COR-L47 (cell line): ENCODE data around the gene ZNF33B.
"Not testable (repeated sequence)": the region's sequence is repeated elsewhere in the genome, so short reads cannot be mapped to it uniquely, and the experiment has no call there.

Source experiments
- DNase-seq: peaks from one replicate; lab custom pipeline; 2025; lab: John Stamatoyannopoulos, UW

The ZNF33B gene

DNA sequence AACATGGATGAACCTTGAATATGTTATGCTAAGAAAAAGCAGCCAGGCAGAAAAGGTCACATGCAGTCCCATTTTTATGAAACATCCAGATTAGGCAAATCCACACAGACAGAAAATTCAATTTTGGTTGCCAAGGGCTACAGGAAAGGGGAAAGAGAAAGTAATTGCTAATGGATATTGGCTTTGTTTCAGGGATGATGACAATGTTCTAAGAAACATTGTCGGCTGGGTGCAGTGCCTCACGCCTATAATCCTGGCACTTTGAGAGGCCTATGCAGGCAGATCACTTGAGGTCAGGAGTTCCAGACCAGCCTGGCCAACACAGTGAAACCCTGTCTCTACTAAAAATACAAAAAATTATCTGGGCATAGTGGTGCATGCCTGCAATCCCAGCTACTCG, 23.0 kb downstream of the ZNF33B start:
- no peak for DNase-seq

DNA sequence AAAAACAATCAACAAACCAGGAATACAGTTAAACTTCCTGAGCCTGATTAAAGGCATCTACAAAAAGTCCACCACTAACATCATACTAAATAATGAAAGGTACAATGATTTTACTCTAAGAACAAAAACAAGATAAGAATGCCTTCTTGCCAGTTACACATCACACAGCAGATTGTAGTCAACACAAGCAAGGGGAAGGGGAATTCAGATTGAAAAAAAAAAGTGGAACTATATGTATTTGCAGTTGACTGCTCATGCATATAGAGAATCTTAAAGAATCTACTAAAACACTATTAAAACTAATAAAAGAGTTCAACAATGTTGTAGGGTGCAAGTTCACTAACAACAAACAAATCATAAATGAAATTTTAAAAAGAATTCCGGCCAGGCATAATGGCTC, 28.5 kb downstream of the ZNF33B start:
- DNase-seq = no peak

DNA sequence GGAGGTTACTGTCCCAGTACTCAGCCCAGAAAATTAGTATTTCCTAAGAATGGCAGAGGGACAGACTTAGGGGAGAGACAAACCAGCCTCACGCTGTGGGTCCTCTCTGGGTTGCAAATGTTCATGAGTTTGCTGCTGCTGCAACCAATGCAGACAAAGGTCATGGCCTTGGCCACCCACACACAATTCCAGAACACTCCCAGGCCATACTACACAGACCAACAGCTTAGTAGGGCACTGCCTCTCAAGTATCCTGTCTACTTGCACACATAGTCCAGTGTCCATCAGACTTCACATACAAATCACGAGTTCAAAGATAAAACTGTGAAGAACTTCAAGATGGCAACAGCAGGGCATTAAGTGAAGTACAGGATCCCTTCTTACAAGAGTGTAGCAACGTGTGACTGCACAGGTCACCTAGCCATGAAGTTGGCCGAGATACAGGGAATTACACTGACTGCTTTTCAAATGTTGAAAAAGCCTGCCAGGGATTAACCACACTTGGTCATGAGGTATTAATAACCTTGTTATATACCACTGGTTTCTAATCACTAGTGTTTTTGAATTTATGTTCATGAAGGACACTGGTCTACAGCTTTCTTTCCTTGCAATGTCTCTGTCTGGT, 40.0 kb downstream of the ZNF33B start:
- DNase-seq = no peak

DNA sequence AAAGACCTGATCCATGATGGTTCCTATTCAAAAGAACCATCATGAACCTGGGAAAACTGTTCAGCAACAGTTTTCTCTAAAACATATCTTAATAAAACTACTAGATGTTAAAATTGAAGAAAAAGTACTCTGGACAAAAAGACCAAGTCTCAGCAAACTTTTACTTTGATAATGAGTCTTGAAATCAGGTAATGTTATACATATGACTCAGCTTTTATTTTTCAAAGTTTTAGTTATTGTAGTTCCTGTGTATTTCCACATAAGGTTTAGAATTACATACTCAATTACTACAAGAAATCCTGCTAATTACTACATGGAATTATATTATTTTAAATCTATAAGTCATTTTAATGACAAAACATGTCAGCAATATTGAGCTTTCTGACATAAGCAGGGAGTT, 42.2 kb downstream of the ZNF33B start:
- DNase-seq = no peak

DNA sequence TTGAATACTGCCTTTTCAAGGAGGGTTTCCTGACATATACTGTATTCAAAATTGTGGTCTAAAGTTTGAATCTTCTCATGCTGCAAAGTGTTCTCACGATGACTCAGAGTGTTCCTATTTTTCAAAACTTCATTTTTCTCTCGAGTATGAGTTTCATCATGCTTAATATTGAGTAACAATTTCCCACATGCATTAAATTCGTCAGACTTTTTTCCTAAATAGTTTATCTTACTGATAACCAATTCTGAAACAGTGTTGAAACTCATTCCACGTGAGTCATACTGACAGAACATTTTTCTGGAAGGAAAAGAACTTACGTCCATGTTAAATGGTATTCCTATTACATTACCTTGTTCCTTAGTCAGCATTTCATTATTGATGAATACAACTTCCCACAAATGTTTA, 44.1 kb downstream of the ZNF33B start:
- no peak for DNase-seq

DNA sequence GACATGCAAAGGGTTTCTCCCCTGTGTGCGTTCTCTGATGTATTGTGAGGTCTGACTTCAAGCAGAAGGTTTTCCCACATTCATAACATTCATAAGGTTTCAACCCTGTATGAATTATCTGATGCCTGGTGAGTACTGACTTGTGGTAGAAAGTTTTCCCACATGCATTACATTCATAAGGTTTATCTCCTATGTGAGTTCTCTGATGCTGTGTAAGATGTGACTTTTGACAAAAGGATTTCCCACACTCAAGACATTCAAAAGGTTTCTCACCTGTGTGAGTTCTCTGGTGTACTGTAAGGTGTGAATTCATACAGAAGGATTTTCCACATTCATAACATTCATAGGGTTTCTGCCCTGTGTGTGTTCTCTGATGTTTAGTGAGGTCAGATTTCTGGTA, 45.1 kb downstream of the ZNF33B start:
- no peak for DNase-seq

DNA sequence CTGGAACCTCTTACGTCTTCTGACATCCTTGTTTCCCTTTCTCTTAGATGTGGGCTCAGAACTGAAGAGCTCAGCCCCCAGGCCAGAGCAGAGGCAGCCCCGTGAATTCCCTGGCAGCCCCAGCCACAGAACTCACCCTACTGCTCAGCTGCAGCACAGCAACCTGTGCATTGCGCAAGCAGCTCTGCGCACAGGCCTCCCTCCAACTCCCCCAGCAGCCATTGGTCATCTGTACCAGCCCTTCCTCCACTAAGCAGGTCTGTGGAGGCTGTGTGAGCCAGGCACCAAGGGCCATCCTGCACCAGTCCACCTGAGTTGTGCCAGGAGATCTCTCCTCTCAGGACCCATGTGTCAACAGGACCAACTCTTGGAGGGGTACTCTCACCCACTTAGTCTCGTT, 54.5 kb downstream of the ZNF33B start:
- DNase-seq = no peak

DNA sequence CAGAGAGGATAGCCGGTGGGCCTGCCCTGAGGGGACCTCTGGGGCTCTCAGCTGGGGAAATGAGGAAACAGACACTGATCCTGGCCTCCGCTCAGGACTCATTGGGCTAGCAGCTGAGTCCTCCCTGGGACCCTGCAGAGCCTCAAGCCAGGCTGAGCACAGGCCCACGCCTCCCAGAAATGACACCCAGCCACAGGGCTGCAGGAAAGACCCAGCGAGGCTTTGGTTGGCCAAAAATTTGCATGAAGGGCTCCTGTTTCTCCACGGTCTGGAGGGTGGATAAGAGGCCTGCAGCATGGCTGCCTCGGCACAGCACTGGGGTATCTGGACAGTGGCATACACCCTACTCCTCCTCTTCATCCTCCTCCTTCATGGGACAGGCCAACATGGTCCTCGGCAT, 60.4 kb downstream of the ZNF33B start:
- no peak for DNase-seq

DNA sequence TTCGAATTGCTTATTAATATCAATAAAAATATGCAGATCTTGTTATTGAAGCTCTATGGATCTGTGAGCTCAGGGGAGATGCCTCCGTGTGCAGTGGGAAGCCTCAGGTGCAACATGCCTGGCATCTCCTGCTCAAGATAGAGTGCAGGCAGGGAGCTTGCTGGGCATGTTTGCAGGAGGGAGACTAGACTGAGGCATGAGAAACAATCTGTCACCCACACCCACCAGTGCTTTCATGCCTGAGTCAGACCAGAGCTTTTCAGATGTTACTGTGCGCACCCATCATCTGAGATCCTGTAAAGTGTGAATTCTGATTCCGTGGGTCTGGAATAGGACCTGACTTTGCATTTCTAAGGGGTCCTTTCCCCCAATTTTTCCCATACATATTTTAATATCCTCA, 62.0 kb downstream of the ZNF33B start:
- no peak for DNase-seq

DNA sequence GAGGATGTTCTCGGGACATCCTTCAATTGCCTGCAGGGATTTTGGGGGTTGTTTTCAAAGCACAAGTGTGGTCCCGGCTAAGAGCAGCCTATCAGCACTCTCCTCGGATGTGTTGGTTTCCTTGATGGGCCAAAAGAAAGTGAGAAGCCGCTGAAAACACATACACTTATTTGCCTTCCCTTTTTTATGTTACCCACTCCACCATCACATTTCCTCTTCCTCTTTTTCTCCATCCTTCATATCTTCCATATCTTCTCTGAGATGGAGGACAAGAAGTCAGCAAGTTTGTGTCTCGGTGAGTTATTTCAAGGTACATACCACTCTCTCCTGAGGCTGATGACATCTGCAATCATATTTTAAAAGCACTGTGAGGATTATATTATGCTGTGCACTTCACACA, 64.0 kb downstream of the ZNF33B start:
- no peak for DNase-seq

DNA sequence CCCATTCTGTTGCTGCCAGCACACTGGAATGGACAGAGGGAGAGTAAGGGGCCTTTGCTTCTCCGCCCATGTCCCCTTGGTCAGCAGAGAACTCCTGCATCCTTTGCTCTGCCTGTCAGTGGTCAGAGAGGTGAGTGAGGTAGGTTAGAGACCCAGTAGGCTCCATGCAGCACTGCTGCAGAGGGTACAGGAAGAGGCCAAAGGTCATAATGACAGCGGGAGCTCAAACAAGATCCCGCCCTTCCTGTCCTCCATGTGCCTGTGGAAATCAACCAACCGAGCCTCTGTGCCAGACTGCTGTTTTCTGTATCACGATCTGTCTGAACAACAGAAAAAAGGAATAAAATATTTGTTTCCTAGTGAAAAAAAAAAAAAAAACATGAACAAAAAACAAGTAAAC, 81.4 kb downstream of the ZNF33B start:
- DNase-seq = no peak

DNA sequence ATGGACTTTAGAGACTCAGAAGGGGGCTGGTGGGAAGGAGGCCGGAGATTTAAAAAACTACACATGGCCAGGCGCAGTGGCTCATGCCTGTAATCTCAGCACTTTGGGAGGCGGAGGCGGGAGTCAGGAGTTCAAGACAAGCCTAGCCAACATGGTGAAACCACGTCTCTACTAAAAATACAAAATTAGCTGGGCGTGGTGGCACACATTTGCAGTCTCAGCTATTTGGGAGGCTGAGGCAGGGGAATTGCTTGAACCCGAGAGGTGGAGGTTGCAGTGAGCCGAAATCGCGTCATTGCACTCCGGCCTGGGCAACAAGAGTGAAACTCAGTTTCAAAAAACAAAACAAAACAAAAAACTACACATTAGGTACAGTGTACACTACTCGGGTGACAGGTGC, 84.8 kb downstream of the ZNF33B start:
- DNase-seq = not testable (repeated sequence)

DNA sequence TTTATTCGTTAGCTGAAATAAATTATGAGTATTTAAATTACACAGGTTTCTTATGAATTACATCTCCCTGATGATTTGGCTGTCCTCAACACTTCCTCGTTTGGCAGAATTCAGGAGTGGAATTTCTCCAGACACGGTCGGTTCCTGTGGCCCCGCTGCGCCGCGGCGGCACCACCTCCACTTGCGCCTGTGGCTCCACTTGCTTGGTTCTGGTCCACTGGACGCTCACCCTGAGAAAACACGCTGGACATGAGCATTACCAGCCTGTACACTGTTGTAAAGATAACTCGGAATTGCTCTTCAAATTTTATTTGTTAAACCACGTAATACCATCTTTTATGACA, 85.3 kb downstream of the ZNF33B start:
- no peak for DNase-seq

DNA sequence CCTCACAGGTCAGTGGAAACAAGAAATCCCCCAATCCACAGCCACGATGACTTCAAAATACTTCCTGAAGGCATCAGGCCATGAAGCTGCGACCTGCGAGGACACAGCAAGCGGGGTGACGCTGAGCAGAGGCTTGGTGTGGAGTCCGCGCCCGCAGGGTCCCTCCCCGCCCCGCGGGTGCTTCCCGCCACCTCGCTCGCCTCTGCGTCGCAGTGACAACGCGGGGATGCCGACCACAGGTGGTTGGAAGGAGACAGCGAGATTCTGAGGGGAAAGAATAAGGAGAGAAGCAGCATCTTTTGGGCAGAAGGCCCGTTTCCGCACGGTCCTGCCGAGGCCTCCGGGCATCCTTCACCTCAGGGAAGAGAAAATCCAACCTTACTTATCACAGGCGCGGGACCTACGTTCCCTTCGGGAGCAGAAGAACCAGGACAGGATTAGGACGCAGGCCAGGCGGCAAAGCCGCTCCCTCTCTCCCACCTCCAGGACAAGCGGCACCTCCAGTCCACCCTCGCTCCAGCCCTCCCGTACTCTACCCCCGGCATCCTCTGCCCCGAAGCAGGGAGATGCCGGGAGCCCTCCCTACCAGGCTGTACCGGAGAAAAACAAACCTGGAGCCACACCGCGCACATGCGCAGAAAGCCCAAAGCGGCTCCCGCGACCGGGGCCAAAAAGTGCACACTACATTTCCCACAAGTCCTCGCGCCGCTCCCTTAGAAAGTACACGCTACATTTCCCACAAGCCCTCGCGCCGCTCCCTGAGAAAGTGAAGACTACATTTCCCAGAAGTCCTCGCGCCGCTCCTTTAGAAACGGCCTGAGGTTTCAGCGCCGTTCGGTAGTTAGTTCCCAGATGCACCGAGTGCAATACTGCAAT, 85.9 kb downstream of the ZNF33B start:
- DNase-seq = peak; percentile 87

DNA sequence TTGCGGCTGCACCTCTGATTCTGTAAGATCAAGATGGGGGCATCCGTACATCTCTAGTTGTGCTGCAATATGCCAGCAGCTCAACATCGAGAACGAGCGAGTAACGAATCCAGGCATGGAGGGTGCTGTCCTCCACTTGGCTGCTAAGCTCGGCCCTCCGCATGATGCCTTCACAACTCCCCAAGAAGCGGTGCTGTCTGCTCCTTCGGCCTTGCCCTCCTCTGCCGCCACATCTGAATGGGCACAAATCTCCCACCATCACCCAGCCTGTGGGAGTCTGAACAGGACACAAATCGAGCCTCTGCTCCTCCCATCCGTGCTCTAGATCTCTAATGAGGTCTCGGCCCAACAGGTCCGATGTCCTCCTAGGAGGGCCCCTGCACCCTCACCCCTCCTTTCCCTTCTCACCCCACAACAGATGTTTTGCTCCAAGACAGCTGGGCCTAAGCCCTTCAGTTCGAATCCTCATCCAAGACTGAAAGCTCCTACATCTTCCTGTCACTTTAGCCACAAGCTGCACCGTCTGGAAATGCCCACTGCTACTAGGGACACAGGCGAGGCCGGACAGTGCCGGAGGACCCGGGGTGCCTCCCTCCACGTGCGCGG, 86.7 kb downstream of the ZNF33B start:
- DNase-seq = no peak

DNA sequence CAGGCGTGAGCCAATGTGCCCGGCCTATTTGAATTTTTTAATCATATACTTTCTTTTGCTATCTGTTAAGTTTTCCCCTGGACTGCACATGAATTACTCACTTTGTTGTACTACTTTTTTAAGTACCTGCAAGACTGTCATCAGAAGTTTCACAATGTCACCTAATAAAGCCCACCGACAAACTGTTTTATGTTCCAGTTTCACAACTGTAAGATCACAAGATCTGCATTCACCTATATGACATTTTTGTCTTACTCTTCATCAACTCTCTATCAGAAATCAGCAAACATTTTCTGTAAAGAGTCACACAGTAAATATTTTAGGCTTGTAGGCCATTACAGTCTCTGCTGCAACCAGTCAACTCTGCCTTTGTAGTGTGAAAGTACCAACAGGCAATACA, 88.5 kb downstream of the ZNF33B start:
- no peak for DNase-seq

DNA sequence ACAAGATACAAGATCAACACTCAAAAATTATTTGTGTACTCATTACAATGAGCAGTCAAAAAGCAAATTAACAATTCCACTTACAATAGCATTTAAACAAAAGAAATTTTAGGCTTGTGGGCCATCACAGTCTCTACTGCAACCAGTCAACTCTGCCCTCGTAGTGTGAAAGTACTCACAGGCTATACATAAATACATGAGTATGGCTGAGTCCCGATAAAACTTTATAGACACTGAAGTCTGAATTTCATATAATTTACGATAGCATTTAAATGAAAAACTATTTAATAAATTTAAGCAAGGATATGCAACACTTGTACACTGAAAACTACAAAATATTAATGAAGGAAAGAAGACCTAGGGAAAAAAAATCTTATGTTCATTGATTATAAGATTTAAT, 90.1 kb downstream of the ZNF33B start:
- DNase-seq = no peak

DNA sequence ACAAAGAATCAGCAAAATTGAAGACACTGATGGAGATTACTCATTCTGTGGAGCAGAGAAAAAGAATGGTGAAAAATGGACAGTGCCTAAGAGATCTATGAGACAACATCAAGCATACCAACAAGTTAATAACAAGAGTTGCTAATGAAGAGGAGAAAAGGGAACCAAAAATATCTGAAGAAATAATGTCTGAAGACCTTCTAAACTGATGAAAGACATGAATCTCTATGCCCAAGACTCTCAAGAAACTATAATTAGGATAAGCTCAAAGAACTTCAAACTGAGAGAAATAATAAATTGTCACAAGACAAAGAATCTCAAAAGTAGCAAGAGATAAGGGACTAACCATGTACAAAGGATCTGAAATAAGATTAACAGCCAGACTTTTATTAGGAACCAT, 93.4 kb downstream of the ZNF33B start:
- no peak for DNase-seq

DNA sequence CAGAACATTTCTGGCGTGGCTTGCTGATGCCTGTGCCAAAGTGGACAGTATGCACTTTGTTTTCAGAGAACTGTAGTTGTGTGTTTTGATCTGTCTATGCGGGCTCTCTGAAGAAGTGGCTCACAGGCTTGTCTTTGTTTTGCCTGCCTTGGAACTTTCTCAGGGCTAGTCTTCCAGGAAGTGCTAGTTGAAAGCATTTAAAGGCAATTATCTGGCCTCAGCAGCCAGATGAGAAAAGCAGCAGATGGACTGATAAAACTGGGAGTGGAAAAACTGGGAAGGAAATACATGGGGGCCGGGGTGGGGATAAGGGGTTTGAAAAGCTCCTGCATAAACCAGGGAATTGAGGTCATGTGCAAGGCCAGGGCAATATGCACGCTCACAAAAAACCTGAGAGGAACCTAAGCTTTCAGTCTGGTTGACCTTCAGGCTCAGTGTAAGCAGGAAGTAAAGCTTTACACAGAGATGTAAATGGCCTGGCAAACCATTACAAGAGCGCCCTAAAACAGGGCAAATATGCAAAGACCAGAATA, 94.5 kb downstream of the ZNF33B start:
- DNase-seq = no peak
